NCI-H1417 treated with DMSO at 0.1 percent for 48 hours (cell line): ENCODE data around the gene ZDHHC24.

Experiments
- DNase-seq: peaks from one replicate; lab custom pipeline; 2025; lab: John Stamatoyannopoulos, UW

ZDHHC24 gene

GRCh38 chr11:66566221-66566620, 20.4 kb upstream of the ZDHHC24 start:
- DNase-seq: no peak

- no peak for DNase-seq
Measured at GRCh38 chr11:66564984-66565383, 19.1 kb upstream of the ZDHHC24 start.

- no peak for DNase-seq
Measured at GRCh38 chr11:66564538-66564937, 18.7 kb upstream of the ZDHHC24 start.

GRCh38 chr11:66563832-66564231, 18.0 kb upstream of the ZDHHC24 start:
- no peak for DNase-seq

- no peak for DNase-seq
Measured at GRCh38 chr11:66562907-66563583, 17.2 kb upstream of the ZDHHC24 start.

- no peak for DNase-seq
Measured at GRCh38 chr11:66562275-66562674, 16.4 kb upstream of the ZDHHC24 start.

- no peak for DNase-seq
Measured at GRCh38 chr11:66561975-66562248, 16.1 kb upstream of the ZDHHC24 start.

GRCh38 chr11:66561178-66561974, 15.5 kb upstream of the ZDHHC24 start:
- no peak for DNase-seq

- no peak for DNase-seq
Measured at GRCh38 chr11:66559866-66560676, 14.2 kb upstream of the ZDHHC24 start.

DNA sequence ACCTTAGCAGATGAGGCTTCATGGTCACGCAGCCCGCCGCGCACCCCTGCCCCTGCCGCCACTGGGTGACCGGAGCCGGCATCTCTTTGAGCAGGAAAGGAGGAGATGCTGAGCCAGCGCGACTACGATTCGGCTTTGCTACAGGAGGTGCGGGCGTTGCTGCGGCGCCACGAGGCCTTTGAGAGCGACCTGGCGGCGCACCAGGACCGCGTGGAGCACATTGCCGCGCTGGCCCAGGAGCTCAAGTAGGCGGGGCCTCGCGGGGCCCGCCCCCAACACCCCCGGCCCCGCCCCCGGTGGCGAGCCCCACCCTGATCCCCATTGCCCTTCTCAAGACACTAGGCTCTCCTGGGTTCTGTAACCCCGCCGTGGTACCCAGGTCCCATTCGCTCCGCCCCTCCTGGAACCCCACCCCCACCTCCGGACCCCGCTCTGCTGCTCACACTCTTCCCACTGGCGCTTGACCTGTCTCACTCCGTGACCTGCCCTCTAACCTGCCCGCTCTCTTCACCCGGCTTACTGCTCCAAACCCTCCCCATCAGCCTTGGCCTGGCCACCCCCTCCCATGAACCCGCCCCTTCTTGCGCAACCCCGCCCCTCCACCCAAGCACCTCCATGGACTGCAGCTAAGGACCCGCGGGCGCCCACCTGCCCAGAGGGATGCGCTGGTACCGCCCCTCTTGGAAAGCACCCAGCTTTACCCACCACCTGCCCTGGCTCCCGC, 13.5 kb upstream of the ZDHHC24 start:
- no peak for DNase-seq

- DNase-seq: no peak
Measured at GRCh38 chr11:66557733-66558326, 12.0 kb upstream of the ZDHHC24 start.

- no peak for DNase-seq
Measured at GRCh38 chr11:66556086-66556485, 10.2 kb upstream of the ZDHHC24 start.

- DNase-seq: no peak
Measured at GRCh38 chr11:66555416-66555815, 9.6 kb upstream of the ZDHHC24 start.

- DNase-seq: no peak
Measured at GRCh38 chr11:66554602-66555001, 8.8 kb upstream of the ZDHHC24 start.

GRCh38 chr11:66550887-66551286, 5.0 kb upstream of the ZDHHC24 start:
- no peak for DNase-seq

DNA sequence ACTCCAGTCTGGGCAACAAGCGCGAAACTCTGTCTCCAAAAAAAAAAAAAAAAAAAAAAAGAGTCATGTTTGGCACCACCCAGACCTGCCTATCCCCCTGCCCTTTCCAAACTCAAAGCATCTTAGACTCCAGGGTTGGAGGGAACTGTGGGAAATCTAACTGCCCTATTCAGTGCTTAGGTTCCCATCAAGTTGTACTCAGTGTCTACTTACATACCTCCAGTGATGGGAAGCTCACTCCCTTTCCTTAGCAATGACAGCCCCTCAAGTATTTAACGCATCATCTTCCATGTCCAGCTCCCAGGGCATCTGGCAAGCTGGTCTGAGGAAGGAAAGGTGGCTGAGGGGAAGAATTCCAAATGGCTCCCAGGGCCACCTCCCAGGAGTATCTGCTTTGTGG, 3.8 kb upstream of the ZDHHC24 start:
- no peak for DNase-seq

- no peak for DNase-seq
Measured at GRCh38 chr11:66548774-66549630, 3.2 kb upstream of the ZDHHC24 start.

DNA sequence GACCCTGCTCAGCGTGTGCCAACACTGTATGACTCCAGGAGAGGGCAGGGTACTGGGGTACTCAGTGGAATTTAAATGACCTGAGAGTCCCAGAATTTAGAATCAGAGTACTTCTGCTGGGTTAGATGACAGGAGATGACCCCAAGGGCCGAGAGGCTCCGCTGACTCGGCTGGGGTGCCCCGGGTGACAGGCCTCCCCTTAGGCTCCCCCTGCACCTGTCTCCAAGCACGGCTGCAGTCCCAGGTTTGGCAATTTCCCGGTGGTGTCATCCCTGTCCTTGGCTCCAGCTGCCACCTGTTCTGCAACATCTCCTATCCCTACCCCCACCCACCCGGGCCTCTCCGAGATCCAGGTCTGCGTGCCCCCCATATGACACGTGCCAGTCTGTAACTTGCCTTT, 2.2 kb upstream of the ZDHHC24 start:
- DNase-seq: no peak

DNA sequence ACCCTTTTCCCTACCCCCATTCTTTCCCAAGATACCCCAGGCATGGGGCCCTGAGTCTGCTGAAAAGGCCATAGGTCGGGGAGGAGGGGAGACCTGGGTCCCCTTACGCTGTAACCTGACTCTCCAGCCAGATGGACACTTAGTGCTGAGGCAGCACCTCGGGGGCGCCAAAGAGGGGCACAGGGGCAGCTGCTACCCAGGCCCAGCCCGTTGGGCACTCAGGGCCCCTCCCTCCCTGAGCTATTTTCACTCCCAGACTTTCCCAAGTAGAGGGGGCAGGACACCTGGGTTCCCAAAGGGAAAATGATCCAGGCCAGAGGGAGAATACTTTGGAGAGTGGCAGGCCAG, 1.8 kb upstream of the ZDHHC24 start:
- DNase-seq: no peak

DNA sequence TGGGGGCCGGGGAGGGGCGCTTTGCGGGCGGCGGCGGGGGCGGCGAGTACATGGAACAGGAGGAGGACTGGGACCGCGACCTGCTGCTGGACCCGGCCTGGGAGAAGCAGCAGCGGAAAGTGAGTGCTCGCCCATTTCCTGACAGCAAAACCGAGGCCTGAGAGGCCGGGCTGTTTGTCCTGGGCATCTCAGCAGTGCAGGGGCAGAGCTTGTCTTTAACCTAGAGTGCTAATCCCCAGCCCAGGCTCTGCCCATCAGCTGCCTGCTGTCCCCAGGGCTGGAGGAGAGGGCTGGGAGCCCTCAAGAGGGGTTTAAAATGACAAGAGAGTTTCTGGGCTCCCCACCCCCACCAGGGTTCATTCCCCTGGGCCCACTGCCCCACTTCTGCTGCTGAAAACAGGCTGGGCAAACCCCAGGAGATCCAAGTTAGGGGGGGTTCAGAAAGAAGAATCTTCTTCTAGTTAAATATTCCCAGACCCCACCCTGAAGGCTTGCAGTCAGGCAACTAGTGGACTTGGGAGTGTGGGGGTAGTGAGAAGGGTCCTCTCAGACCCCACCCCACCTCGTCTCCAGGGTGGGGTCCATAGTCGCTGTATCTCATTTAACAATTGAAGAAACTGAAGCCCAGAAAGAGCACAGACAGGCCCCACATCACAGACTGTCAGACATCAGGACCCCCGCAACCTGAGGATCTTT, 1.3 kb upstream of the ZDHHC24 start:
- no peak for DNase-seq
